Ureter (tissue), 1 donor: ENCODE results near the gene THBS3. TPM values are rescaled to one million over a fixed set of nuclear protein-coding genes. Genes with fewer than 3 reads are reported as not detected.
"Not testable (repeated sequence)": the region's sequence is repeated elsewhere in the genome, so short reads cannot be mapped to it uniquely, and the experiment has no call there.

Experiments
- DNase-seq: peaks from one replicate; pipeline ENCODE4 v3.0.0-alpha.2; 2020; ENCODE audit warnings: low spot score
- total RNA-seq: library from RNA; stranded (reverse); gene quantifications from one replicate; pipeline ENCODE4 v1.2.4, GENCODE V29; 2023
- donor health status: DM: yes; HTN: yes; CAD: no.

Gene THBS3
- total RNA-seq, 1 donor from 2014 or later, result 54.6 TPM

DNA sequence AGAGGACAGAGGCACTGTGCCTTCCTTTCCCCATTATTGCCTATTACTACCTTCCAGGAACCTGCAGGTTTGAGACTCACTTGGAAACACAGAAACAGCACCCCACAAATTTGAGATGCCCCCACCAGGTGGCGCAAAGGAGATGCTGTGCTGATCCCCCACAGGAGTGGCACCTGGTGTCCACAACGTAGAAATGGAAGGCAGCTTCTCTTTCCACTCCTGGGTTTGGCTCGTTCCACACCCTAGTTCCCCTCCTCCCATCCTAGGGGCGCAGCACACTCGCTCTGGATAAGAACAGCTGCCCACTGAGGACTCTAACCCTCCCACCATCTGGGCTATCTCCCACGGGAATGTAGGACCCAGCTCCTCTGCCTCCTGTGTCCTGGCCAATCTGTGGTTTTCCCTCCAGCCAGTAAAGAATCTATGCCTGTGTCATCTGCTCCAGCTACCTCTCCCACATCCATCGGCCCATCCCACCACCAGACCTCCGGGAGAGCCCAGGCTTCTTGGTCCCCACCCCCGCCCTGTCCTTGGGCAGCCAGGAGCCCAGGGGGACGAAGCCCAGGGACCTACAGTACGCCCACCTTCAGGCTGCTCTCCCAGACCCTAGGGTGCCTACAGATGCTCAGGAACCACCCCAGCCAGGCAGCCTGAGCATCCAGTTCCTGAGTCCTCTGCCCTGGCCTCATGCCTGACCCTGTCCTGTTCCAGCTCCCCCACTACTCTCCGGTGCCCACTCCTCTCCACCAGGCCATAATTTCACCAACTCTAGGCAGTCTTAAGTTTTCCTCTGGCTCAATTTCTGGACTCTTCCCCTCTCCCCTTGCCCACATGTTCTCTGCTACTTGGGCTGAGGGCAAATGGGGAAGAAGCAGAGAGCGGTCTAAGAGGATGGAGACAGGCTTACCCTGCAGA lies 549 bp downstream of the THBS3 start:
- DNase-seq, result peak; percentile 92

DNA sequence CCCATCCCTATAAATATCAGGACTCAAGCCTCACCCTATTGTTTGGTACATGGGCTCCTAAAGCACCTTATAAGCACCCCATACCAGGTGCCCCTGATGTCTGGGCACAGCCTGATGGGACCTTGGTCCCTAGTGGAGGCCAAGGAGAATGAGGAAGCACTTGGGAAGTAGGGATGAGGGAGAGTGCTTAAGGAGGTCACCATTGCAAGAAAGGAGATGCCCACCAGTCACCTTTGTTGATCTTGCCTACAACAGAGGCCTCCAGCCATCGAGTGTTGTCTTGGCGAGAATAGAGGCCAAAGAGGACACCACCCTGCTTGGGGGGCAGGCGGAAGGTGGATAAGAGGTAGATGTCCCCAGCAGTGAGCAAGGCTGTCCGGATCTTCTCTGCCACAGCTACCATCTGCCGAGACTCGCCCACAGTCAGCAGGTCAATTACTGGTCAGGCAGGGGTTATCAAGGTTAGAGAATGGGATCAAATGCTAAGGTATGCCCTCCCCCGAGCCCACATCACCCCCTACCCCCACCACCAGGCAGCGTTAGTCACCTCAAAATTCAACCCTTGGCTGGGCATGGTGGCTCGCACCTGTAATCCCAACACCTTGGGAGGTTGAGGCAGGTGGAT lies 1.6 kb downstream of the THBS3 start:
- DNase-seq, result no peak

DNA sequence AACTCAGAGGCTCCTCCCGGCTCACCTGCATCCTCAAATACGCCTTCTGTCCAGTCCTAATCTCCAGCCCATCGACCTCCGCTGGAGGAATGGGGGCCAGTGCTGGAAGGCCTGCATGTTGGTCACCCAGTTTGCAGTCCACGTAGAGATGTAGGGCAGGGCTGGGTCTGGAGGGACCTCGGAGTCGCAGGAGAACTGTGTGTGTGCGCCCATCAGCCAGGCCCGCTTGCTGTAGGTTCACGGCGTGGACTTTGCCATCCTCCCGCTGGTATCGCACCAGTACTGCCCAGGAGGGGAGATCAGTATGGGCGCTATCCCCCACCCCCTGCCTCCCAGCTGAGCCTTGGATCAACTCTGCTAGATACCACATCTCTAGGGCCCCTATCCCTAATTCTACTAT lies 2.7 kb downstream of the THBS3 start:
- DNase-seq, result no peak

DNA sequence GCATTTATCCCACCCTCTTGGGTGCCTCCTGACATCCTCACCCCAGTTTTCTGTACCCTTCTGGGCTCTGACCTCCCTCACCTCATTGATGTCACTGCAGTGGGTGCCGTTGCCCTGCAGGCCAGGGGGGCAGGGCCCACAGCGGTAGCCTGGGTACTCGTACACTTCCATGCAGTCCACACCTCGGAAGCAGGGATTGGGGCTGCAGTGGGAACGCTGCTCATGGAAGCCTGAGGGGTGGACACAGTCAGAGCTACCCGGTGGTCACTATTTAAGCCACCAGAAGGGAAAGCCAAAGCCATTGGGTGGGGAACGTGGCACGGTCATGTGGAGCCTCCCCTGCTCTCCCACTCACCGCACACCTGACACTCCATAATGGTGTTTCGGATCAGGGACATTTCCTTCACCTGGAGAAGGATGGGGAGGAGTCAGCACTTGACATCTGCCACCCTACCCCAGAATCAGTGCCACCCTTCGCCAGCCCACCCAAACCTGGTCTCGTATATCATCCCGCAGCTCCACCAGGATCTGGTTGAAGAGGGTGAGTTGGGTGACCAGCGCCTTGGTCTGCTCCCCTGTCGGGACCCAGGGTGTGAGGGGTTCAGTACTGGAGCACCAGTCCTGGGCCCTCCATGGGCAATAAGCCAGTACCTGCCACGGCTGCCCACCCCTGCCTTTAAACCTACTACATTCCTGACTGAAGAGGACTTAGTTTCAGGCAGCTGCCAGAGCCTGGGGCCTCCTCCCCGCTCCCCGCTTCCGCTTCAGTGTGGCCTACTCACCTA lies 4.8 kb downstream of the THBS3 start:
- DNase-seq, result no peak

DNA sequence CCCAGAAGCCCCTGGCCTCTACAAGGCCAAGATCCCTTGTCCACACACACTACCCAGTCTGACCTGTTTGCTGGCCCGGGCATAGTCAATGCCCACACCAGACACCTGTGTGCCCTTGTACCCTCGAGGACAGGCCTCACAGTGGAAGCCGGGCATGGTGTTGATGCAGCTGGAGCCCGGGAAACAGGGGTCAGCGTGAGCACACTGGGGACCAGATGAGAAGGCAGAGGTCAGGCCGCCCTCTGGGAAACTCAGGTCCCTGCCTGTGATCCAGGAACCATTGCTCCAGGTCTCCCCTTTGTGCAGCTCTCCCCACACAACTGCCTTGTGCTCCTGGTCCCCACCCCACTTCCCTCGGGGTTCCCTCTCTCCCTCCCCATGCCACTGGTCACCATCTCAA lies 5.5 kb downstream of the THBS3 start:
- no peak for DNase-seq

DNA sequence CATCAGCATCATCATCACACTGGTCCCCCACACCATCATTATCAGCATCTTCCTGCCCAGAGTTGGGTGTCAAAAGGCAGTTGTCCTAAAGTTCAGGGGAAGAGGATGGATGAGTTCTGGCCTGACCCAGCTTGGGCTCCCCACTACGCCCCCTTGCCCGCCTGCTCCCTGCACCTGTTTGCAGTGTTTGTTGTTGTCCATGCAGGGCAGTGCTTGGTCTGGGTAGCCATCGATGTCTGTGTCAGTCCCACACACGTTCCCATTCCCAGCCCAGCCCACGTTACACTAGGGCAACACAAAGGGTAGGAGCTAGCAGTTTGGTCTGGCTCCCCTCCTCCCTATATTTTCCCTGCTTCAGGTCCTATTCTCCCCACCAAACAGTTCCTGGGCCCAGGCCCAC lies 6.8 kb downstream of the THBS3 start:
- DNase-seq, result no peak

DNA sequence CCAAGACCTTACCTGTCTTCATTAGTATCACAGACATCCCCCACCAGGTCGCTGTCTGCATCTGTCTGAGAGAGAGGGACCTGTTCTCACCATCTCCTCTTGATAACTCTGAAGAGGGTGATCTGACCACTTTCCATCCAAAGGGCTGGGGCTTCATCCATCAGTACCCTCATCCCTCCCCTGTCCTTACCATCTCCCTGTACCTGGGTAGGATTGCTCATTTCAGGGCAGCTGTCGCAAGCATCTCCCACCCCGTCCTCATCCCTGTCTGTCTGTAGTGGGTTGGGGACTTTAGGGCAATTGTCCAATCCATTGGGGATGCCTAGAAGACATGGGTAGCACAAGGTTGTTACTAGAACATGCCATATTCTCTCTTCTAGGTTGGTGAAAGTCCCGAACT lies 7.9 kb downstream of the THBS3 start:
- no peak for DNase-seq

DNA sequence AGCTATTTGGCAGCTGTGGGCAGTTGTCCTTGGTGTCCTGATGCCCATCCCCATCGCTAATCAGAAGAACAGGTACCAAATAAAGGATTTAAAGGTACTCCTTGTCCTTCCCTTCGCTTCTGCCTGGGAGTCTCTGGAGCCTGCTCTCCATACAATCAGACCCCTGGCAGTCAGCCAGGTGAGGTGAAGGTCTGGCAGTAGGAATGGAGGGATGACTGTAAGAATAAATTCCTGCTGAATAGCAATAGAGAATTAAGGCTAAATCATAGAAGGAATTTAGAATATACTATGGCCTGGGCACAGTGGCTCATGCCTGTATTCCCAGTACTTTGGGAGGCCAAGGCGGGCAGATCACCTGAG lies 9.2 kb downstream of the THBS3 start:
- no peak for DNase-seq

DNA sequence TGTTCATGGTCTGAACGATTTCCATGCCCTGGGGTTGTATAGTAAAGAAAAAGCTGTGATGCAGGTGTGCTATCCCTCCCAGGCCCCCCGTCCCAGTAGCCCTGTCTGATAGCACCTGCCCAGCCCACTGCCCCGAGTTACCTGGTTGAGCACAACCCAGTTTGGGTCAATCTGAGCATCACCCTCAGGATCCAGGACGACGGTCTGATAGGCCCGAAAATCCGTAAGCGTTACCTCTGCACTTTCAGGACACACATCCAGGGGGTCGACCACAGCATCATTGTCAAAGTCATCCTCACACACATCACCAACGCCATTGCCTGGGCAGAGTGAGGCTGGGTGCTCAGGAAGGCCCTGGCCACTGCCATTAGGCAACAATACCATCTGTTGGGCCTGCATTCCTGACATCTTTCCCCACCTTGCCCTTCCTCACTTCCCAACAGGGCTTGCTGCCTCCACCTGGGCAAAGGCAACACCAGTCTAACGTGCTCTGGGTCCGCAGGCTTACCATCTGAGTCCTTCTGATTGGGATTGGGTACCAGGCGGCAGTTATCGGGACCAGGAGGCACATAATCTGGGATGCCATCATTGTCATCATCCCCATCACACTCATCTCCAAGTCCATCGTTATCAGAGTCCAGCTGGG lies 9.7 kb downstream of the THBS3 start:
- no peak for DNase-seq

DNA sequence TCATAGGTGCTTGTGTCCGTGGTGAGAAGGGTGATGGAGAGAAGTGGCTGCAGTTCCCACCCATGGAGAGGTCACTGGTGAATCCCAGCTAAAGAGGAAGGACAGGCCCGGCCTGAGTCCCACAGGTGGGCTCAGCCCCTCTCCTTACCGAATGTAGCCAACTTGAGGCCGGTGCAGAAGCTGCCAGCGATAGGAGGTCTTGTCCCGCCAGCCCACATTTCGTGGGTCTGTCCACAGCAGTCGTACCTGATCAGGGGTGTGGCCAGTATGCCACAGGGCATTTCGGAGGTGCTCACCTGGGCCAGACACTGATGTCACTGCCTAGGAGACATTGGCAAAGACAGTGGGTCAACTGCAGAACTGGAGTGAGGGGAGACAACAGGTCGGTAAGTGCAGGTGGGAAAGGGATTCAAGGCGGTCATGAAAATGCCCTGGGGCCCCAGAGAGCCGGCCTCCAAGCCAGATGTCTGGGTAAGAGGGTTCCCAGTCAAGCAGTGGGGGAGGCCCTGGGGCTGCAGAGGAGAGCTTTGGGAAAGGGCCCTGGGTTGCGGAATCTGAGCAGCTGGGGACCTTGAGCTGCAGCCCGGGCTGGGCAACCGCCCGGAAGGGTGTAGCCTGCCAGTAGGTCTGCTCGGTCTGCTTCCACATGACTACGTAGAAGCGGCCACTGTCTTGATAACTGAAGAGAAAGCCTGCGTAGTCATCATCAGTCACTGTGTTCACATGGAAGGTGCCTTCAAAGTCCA lies 10.6 kb downstream of the THBS3 start:
- DNase-seq, result no peak

DNA sequence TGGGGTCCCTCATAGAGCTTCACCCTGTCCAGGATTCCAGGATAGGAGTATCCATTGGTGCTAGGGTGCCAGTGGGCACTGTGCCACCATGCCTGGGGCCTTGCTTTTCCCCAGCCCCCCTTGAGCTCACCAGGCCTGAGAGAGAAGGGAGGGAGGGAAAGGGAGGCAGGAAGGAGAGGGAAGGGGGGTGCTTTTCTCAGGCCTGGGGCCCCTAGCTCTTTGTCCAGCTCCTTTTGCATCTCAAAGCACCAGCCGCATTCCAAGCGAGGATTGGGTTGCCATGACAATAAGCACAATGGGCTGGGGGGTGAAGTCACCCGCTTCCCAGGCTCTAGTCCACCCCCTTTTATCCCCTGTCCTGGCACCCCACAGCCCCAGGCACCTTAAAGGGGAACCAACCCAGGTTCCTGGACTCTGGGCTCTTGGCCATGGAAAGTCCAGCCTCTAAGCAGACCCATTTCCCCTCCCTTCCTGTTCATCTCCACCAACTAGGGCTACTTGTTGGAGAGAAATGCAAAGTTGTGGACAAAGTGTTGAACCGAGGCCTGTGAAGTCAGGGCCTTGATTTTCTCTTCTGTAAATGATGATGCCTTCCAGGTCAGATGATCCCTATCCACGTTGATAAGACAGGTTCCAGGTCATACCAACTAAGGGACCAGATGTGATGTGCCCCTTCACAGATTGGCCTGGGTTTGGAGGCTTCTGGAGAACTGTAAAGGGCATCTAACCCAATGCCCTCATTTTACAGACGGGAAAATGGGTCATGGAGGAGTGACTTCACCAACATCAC lies 11.4 kb downstream of the THBS3 start:
- DNase-seq, result no peak

DNA sequence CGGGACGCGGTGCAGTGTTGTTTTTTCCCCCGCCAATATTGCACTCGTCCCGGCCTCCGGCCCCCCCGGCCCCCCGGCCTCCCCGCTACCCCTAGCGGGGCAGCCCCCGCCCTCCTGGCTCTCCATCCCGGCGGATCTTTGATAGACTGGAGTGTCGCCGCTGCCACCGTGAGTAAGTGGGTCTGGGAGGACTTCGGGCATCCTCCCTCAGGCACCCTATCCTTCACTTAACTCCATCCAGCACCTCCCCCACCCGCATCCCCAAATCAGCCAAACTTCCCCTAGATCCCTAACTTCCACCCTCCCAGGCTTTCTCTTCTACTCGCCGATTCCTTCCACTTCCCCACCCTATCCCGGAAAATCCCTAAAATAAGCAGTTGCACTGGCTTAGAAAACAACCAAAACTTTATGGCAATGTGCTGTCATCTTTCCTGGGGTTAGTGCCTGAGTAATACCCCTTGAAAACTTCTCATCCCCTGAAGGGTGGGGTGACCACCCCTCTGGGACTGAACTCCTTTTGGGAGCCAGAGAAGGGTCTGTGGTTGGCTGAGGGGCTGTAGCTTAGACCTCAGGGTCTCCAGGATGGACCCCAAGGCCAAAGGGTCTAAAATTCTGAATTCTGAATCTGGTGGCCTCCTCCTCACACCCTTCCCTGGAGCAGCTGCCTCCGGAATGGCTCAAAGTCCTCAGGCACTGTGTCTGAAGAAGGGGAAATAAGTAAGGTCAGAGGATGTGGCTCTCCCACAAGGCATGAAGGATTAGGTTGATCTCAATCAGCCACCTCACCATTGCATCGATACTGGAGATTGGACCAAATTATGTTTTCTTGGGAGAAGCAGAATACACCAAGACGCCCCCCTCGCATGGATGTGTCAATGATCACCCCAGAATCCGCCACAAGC lies 12.2 kb downstream of the THBS3 start:
- DNase-seq, result no peak

DNA sequence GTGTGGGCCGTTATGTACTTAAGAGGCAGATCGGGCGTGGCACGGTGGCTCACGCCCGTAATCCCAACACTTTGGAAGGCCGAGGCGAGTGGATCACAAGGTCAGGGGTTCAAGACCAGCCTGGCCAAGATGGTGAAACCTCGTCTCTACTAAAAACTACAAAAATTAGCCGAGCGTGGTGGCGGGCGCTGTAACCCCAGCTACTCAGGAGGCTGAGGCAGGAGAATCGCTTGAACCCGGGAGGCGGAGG lies 13.8 kb downstream of the THBS3 start:
- not testable (repeated sequence) for DNase-seq

DNA sequence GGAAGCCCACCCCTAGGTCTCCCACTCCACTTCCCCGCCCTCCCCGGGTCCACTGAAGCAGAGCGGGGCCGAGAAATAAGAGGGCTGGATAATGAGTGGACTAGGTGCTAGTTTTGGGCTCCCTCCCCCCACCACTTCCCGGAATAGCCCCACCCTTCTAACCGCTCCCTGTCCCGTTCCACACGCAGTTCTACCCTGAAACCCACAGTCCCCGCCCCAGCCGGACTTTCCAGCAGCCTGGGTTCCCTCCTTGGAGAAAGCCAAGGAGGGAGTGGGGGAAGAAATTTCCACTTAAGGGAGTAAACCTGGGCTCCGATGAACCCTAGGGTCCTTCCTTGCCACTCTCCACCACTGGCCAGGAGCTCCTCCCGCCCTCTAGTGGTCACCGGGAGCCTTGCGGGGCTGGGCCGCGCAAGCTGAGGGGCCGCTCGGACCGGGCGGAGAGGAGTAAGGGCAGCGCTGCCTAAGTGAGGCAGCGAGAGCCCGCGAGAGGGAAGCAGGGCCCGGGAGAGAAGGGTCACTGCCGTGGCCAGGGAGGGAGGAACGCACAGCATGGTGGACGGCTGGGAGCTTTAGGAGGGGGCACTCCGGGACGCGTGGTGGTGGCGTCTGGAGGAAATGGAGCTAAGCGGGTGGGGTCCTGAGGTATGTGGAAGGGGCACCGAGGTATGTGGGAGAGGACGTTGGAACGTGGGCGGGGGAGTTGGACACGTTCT lies 14.3 kb downstream of the THBS3 start:
- peak; percentile 97 for DNase-seq

DNA sequence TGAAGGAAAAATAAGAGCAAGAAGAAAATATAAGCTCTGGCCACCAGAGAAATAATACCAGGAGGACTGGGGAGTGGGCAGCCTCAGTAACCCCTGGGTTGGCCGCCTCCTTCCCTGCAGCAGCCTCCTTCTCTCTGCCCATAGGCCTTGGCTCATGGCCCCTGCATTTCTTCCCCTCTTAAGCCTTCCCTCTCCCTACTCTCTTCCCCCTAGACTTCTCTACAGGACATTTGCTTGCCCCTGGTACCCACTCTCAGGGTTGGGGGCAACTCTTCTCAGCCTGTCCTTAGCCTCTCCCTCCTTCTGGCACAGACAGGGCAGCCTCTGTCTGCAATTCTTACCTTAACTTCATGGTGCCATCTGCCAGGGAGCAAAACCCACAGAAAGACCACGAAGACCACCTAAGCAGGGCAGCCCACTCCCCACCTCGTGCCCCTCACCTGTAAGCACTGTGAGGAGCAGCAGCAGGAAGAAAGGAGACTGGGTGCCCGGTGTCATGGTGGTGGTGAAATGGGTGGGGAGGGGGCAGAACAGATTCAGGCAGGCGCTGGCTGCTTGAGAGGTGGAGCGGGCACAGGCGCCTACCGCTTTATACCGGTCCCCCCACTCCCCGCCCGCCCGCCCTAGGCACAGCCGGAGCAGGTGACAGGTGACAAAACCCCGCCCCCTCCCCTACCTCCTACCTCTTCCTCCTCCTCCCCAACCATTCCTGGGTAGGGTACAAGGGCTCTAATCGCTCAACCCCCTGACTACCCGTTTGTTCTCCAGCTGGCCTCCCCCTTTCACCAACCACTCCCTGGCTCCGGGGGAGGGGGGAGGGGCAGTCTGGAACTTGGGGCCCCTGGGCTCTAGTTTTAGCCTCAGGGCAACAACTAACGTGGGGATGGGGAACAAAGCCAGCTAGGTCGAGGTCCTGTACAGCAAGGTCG lies 15.1 kb downstream of the THBS3 start:
- peak; percentile 88 for DNase-seq

DNA sequence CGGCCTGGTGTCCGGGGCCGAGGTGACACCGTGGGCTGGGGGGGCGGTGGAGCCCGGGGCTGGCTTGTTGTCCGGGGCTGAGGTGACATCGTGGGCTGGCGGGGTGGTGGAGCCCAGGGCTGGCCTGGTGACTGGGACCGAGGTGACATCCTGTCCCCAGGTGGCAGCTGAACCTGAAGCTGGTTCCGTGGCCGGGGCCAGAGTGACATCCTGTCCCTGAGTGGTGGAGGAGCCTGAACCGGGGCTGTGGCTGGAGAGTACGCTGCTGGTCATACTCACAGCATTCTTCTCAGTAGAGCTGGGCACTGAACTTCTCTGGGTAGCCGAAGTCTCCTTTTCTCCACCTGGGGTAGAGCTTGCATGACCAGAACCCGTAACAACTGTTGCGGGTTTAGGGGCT lies 15.8 kb downstream of the THBS3 start:
- no peak for DNase-seq

DNA sequence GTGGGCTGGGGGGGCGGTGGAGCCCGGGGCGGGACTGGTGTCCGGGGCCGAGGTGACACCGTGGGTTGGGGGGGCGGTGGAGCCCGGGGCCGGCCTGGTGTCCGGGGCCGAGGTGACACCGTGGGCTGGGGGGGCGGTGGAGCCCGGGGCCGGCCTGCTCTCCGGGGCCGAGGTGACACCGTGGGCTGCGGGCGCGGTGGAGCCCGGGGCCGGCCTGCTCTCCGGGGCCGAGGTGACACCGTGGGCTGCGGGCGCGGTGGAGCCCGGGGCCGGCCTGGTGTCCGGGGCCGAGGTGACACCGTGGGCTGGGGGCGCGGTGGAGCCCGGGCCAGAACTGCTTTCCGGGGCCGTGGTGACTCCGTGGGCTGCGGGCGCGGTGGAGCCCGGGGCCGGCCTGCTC lies 17.8 kb downstream of the THBS3 start:
- not testable (repeated sequence) for DNase-seq

DNA sequence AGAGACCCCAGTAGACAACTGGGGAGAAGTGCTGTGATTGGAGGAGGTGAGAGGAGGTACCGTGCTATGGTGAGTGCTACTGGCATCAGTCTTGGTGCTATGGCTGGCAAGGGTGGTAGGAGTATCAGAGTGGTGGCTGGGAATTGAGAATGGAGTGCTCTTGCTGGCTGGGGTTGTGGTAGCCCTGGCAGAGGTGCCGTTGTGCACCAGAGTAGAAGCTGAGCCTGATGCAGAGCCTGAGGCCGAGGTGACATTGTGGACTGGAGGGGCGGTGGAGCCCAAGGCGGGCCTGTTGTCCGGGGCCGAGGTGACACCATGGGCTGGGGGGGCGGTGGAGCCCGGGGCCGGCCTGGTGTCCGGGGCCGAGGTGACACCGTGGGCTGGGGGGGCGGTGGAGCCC lies 19.4 kb downstream of the THBS3 start:
- no peak for DNase-seq
